ENCODE results near the gene GZMA.
"Not testable (repeated sequence)": the region's sequence is repeated elsewhere in the genome, so short reads cannot be mapped to it uniquely, and the experiment has no call there.

Gene GZMA

GRCh38 chr5:55070968-55071367 lies 31.5 kb upstream of the GZMA start:
- DNase-seq (ENCODE audit: extremely low read depth, low read depth): no peak
- TF ChIP-seq CTCF (IDR thresholded peaks at IDR 0.05; ENCODE audit: low read depth, low read length): no peak

DNA sequence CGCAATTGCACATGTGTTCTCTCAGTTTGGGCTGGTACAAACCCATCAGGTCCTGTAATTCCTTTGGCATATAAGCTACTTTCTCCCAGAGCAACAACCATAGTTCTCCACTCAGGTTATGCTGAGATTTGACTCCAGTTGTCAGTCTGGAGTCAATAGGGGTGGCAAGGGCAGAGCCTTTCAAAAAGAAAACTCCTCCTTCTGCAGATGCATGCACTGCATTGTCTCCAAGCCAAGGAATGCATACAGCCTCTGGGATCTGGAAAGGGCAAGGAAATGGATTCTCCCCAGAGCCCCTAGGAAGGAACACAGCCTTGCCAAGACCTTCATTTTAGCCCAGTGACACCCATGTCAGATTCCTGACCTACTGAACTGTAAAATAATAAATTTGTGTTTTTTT lies 31.0 kb upstream of the GZMA start:
- no peak for TF ChIP-seq CTCF (IDR thresholded peaks at IDR 0.05; ENCODE audit: low read depth, low read length)
- DNase-seq (ENCODE audit: extremely low read depth, low read depth): no peak

DNA sequence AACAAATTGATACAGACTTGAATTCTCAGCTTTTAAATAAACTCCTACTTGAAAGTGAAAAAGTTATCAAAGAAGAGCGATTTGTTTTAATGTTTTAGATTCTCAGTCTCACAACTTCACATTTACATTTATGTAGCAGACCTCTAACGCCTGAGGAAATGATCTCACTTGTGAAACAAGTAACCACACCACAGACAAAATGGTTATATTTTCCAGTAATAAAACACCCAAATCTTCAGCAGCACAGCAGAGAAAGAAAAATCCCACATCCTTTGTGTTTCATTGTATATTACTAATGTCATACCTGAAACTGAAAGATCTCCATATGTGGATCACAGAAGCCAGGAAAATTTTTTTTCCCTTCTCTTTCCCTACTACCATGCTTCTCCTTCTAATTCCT lies 29.8 kb upstream of the GZMA start:
- no peak for DNase-seq (ENCODE audit: extremely low read depth, low read depth)
- TF ChIP-seq CTCF (IDR thresholded peaks at IDR 0.05; ENCODE audit: low read depth, low read length): no peak

- DNase-seq (ENCODE audit: extremely low read depth, low read depth): no peak
- TF ChIP-seq CTCF (IDR thresholded peaks at IDR 0.05; ENCODE audit: low read depth, low read length): no peak
Observed at GRCh38 chr5:55073211-55073610, 29.2 kb upstream of the GZMA start.

DNA sequence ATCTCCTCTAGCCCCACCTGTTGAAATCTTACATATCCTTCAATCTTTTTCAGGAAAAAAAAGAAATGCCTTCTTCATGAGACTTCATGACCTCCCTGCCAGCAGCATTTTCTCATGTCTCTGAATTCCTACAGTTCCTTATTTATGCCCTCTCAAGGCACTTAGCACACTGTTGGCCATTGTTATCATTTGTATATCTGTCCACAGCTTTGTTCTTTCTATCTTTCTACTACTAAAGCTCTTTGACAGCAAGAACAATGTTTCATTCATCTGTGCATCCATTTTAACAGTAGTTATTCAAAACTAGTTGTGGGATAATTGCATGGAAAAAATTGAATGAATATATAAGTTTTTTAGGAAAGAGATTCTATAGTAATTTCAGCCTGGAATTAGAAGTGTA lies 20.9 kb upstream of the GZMA start:
- DNase-seq (ENCODE audit: extremely low read depth, low read depth): no peak
- TF ChIP-seq CTCF (IDR thresholded peaks at IDR 0.05; ENCODE audit: low read depth, low read length): no peak

- not testable (repeated sequence) for DNase-seq (ENCODE audit: extremely low read depth, low read depth)
Observed at GRCh38 chr5:55089301-55089700, 13.1 kb upstream of the GZMA start.

DNA sequence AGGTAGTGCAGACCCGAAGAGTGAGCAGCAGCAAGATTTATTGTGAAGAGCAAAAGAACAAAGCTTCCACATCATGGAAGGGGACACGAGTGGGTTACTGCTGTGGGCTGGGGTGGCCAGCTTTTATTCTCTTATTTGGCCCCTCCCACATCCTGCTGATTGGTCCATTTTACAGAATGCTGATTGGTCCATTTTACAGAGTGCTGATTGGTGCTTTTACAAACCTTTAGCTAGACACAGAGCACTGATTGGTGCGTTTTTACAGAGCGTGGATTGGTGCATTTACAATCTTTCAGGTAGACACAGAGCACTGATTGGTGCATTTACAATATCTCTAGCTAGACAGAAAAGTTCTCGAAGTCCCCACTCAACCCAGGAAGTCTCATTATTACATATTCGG lies 11.4 kb upstream of the GZMA start:
- DNase-seq (ENCODE audit: extremely low read depth, low read depth): not testable (repeated sequence)

- DNase-seq (ENCODE audit: extremely low read depth, low read depth): no peak
- no peak for TF ChIP-seq CTCF (IDR thresholded peaks at IDR 0.05; ENCODE audit: low read depth, low read length)
Observed at GRCh38 chr5:55096182-55096581, 6.3 kb upstream of the GZMA start.

DNA sequence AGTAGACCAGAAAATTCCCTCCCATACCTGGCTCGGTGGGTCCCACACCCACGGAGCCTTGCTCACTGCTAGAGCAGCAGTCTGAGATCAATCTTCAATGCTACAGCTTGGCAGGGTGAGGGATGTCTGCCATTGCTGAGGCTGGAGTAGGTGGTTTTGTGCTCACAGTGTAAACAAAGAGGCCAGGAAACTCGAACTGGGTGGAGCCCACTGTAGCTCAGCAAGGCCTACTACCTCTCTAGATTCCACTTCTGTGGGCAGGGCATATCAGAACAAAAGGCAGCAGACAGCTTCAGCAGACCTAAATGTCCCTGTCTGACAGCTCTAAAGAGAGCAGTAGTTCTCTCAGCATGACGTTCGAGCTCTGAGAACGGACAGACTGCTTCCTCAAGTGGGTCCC lies 5.6 kb upstream of the GZMA start:
- no peak for DNase-seq (ENCODE audit: extremely low read depth, low read depth)
- no peak for TF ChIP-seq CTCF (IDR thresholded peaks at IDR 0.05; ENCODE audit: low read depth, low read length)

DNA sequence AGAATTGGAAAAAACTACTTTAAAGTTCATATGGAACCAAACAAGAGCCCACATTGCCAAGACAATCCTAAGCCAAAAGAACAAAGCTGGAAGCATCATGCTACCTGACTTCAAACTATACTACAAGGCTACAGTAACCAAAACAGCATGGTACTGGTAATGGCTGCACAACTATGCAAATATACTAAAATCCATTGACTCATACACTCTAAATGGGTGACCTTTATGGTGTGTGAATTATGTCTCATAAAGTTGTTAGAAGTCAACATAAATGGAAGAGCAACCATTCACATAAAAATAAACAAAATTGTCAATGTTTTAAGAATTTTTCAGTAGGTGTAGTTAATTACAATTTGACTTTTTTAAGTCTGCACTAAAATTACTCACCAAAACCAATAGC lies 1.3 kb upstream of the GZMA start:
- not testable (repeated sequence) for DNase-seq (ENCODE audit: extremely low read depth, low read depth)

All from AG09319 (cell line).